ENCODE data around the gene MYO5A. TPM values are rescaled to one million over a fixed set of nuclear protein-coding genes. Genes with fewer than 3 reads are reported as not detected.

The MYO5A gene
- total and polyA plus RNA-seq, 3 donors from 2014 or later: 11.7 to 35.5 (median 24.3) TPM

GRCh38 chr15:52563501-52564060, 34.9 kb upstream of the MYO5A start:
- H3K9me3 ChIP-seq: no peaks in the 10 kb centered on the region
- no peaks in the 10 kb centered on the region for H3K27me3 ChIP-seq
- no peaks in the 10 kb centered on the region for H3K36me3 ChIP-seq (ENCODE audit: low read depth, missing control alignments)
- DNase-seq: no peak
- intact Hi-C loops (cut with DNase I; ENCODE audit: low total_unique reads): no loop called here
- 72 to 75% methylated on average over 4 of the region's 4 CpGs for WGBS, 2 donors
- no peak overlapping the region for H3K4me3 ChIP-seq
- H3K4me1 ChIP-seq: peaks cover 19% of the 10 kb centered on the region
- H3K27ac ChIP-seq: no peak overlapping the region
- no peak for TF ChIP-seq CTCF (IDR thresholded peaks at IDR 0.05)
- no peak for TF ChIP-seq POLR2A (IDR thresholded peaks at IDR 0.05)

GRCh38 chr15:52559575-52559974, 30.9 kb upstream of the MYO5A start:
- no peak for DNase-seq
- Histone ChIP-seq H3K4me1 (peaks cover 7% of the 10 kb centered on the region), H3K9me3 (no peaks in the 10 kb centered on the region)

GRCh38 chr15:52559022-52559421, 30.3 kb upstream of the MYO5A start:
- H3K36me3 ChIP-seq (ENCODE audit: low read depth, missing control alignments): no peaks in the 10 kb centered on the region
- H3K4me3 ChIP-seq: no peak overlapping the region
- H3K27me3 ChIP-seq: no peaks in the 10 kb centered on the region
- H3K27ac ChIP-seq: no peak overlapping the region
- TF ChIP-seq CTCF (IDR thresholded peaks at IDR 0.05): no peak
- no peak for TF ChIP-seq POLR2A (IDR thresholded peaks at IDR 0.05)
- intact Hi-C loops (cut with DNase I; ENCODE audit: low total_unique reads): no loop called here
- DNase-seq: no peak
- WGBS, 2 donors: 75 to 86% methylated on average over 6 of the region's 6 CpGs
- peaks cover 7% of the 10 kb centered on the region for H3K4me1 ChIP-seq
- no peaks in the 10 kb centered on the region for H3K9me3 ChIP-seq

More at GRCh38 chr15:52559575-52559974, 30.9 kb upstream of the MYO5A start:
- H3K36me3 ChIP-seq (ENCODE audit: low read depth, missing control alignments): no peaks in the 10 kb centered on the region
- intact Hi-C loops (cut with DNase I; ENCODE audit: low total_unique reads): no loop called here
- no peak overlapping the region for H3K4me3 ChIP-seq
- TF ChIP-seq POLR2A (IDR thresholded peaks at IDR 0.05): no peak
- TF ChIP-seq CTCF (IDR thresholded peaks at IDR 0.05): no peak
- WGBS, 2 donors: 66 to 76% methylated on average over 2 of the region's 2 CpGs
- no peaks in the 10 kb centered on the region for H3K27me3 ChIP-seq
- H3K27ac ChIP-seq: no peak overlapping the region

GRCh38 chr15:52558196-52558595, 29.5 kb upstream of the MYO5A start:
- no peaks in the 10 kb centered on the region for H3K27me3 ChIP-seq
- H3K4me1 ChIP-seq: peaks cover 5% of the 10 kb centered on the region
- H3K9me3 ChIP-seq: no peaks in the 10 kb centered on the region
- no peaks in the 10 kb centered on the region for H3K36me3 ChIP-seq (ENCODE audit: low read depth, missing control alignments)
- no peak for DNase-seq
- intact Hi-C loops (cut with DNase I; ENCODE audit: low total_unique reads): no loop called here
- no peak overlapping the region for H3K4me3 ChIP-seq
- TF ChIP-seq CTCF (IDR thresholded peaks at IDR 0.05) (no peak), POLR2A (IDR thresholded peaks at IDR 0.05) (no peak)
- no peak overlapping the region for H3K27ac ChIP-seq
- WGBS, 2 donors: 88 to 91% methylated on average over 5 of the region's 5 CpGs

- Histone ChIP-seq H3K9me3 (no peaks in the 10 kb centered on the region), H3K36me3 (ENCODE audit: low read depth, missing control alignments) (no peaks in the 10 kb centered on the region), H3K4me1 (peaks cover 5% of the 10 kb centered on the region), H3K27me3 (no peaks in the 10 kb centered on the region), H3K27ac (no peak overlapping the region), H3K4me3 (no peak overlapping the region)
- TF ChIP-seq POLR2A (IDR thresholded peaks at IDR 0.05) (no peak), CTCF (IDR thresholded peaks at IDR 0.05) (no peak)
- DNase-seq: no peak
- intact Hi-C loops (cut with DNase I; ENCODE audit: low total_unique reads): no loop called here
Observed at GRCh38 chr15:52557274-52557641, 28.6 kb upstream of the MYO5A start.
